Hepatocyte (in vitro differentiated cells): ENCODE data around the gene ESRRA. TPM values are rescaled to one million over a fixed set of nuclear protein-coding genes. Genes with fewer than 3 reads are reported as not detected.

Experiments
- DNase-seq: peaks from one replicate; pipeline ENCODE4 v3.0.0-alpha.2; 2016; ENCODE audit warnings: low spot score
- H2AFZ ChIP-seq: fragments of 200-600 bp; sonication (generic); 2 replicates; pipeline ENCODE4 v1.6.0; 2016; ENCODE audit warnings: antibody characterized with exemption, mild to moderate bottlenecking
- H3K27ac ChIP-seq: fragments of 200-600 bp; sonication (generic); 2 replicates; pipeline ENCODE4 v1.5.1; 2016; ENCODE audit warnings: mild to moderate bottlenecking
- H3K27me3 ChIP-seq: fragments of 200-600 bp; sonication (generic); 2 replicates; pipeline ENCODE4 v1.6.1; 2016
- H3K36me3 ChIP-seq: fragments of 200-600 bp; sonication (generic); replicated peaks from 2 replicates; pipeline ENCODE4 v1.5.1; 2016; ENCODE audit warnings: low read depth; ENCODE audit not compliant: insufficient read depth
- H3K4me1 ChIP-seq: fragments of 200-600 bp; sonication (generic); 2 replicates; pipeline ENCODE4 v1.5.1; 2016; ENCODE audit warnings: mild to moderate bottlenecking, moderate library complexity; ENCODE audit not compliant: insufficient read depth
- H3K4me2 ChIP-seq: fragments of 200-600 bp; sonication (generic); 2 replicates; pipeline ENCODE4 v1.6.0; 2016
- H3K4me3 ChIP-seq: fragments of 200-600 bp; sonication (generic); 2 replicates; pipeline ENCODE4 v1.5.1; 2016; ENCODE audit warnings: mild to moderate bottlenecking
- H3K79me2 ChIP-seq: fragments of 200-600 bp; sonication (generic); 2 replicates; pipeline ENCODE4 v1.6.0; 2017; ENCODE audit warnings: mild to moderate bottlenecking
- H3K9me2 ChIP-seq: fragments of 200-600 bp; sonication (generic); replicated peaks from 2 replicates; pipeline ENCODE4 v1.6.0; 2017; ENCODE audit warnings: mild to moderate bottlenecking; ENCODE audit not compliant: insufficient read depth
- H3K9me3 ChIP-seq: fragments of 200-600 bp; sonication (generic); 2 replicates; pipeline ENCODE4 v1.5.1; 2016; ENCODE audit warnings: low read depth, mild to moderate bottlenecking
- H4K20me1 ChIP-seq: fragments of 200-600 bp; sonication (generic); 2 replicates; pipeline ENCODE4 v1.6.0; 2016; ENCODE audit warnings: mild to moderate bottlenecking; ENCODE audit not compliant: insufficient read depth, poor library complexity, severe bottlenecking
- CTCF ChIP-seq: fragments of 200-600 bp; sonication (generic); IDR thresholded peaks from 2 replicates; pipeline ENCODE4 v1.5.1; 2016; ENCODE audit warnings: antibody characterized with exemption, mild to moderate bottlenecking; ENCODE audit not compliant: poor library complexity
- EZH2 ChIP-seq: fragments of 200-600 bp; sonication (generic); IDR thresholded peaks from 2 replicates; pipeline ENCODE4 v1.6.1; 2016; ENCODE audit warnings: antibody characterized with exemption, mild to moderate bottlenecking, borderline replicate concordance
- EZH2phosphoT487 ChIP-seq: fragments of 200-600 bp; sonication (generic); IDR thresholded peaks from one replicate; pipeline ENCODE4 v1.6.1; 2018; ENCODE audit warnings: antibody characterized with exemption, mild to moderate bottlenecking, low read depth, moderate library complexity; ENCODE audit not compliant: unreplicated experiment, severe bottlenecking
- WGBS: methylation state at CpG from one replicate; pipeline ENCODE4 v1.1.6; 2016; ENCODE audit warnings: low lambda C conversion rate; ENCODE audit errors: missing lambda C conversion rate; 5-methylcytosine and 5-hydroxymethylcytosine counted together
- polyA plus RNA-seq: library from polyadenylated mRNA; unstranded; fragments of >200 nt; fragmentation: Nextera tagmentation; extraction: Ambion mirVana; gene quantifications from 2 replicates; pipeline ENCODE4 v1.2.1, GENCODE V29; 2016
- total RNA-seq: library from RNA; depleted of rRNA; stranded (reverse); fragments of >200 nt; gene quantifications from 2 replicates; pipeline ENCODE4 v1.2.3, GENCODE V29; 2014

ESRRA gene
- total and polyA plus RNA-seq, 2 experiments from 2014 or later, result 57.4 to 62.0 TPM

- Histone ChIP-seq H2AFZ (no peak overlapping the region), H3K4me1 (peaks cover 23% of the 10 kb centered on the region), H3K9me3 (no peaks in the 10 kb centered on the region), H3K4me2 (no peak overlapping the region), H3K36me3 (no peaks in the 10 kb centered on the region), H3K4me3 (no peak overlapping the region), H3K27ac (no peak overlapping the region), H4K20me1 (no peaks in the 10 kb centered on the region), H3K79me2 (no peaks in the 10 kb centered on the region), H3K27me3 (peaks cover 98% of the 10 kb centered on the region), H3K9me2 (no peaks in the 10 kb centered on the region)
- 86% methylated on average over 4 of the region's 4 CpGs for WGBS
- TF ChIP-seq EZH2 (no peak), EZH2phosphoT487 (no peak), CTCF (no peak)
- DNase-seq, result no peak
Measured at GRCh38 chr11:64295760-64296159, 9.6 kb upstream of the ESRRA start.

- TF ChIP-seq EZH2phosphoT487 (no peak), EZH2 (no peak), CTCF (no peak)
- Histone ChIP-seq H3K4me2 (no peak overlapping the region), H3K36me3 (no peaks in the 10 kb centered on the region), H3K79me2 (no peaks in the 10 kb centered on the region), H2AFZ (no peak overlapping the region), H3K4me3 (no peak overlapping the region), H3K9me2 (no peaks in the 10 kb centered on the region), H3K4me1 (peaks cover 24% of the 10 kb centered on the region), H3K27me3 (peaks cover 94% of the 10 kb centered on the region), H3K9me3 (no peaks in the 10 kb centered on the region), H4K20me1 (no peaks in the 10 kb centered on the region), H3K27ac (no peak overlapping the region)
- DNase-seq, result no peak
- WGBS, result 7% methylated on average over 1 of the region's 1 CpG
Measured at GRCh38 chr11:64296236-64296635, 9.1 kb upstream of the ESRRA start.

- Histone ChIP-seq H4K20me1 (no peaks in the 10 kb centered on the region), H3K79me2 (no peaks in the 10 kb centered on the region), H2AFZ (no peak overlapping the region), H3K4me2 (no peak overlapping the region), H3K27ac (no peak overlapping the region), H3K9me2 (no peaks in the 10 kb centered on the region), H3K4me1 (peaks cover 23% of the 10 kb centered on the region), H3K27me3 (peaks cover 86% of the 10 kb centered on the region), H3K9me3 (no peaks in the 10 kb centered on the region), H3K36me3 (no peaks in the 10 kb centered on the region), H3K4me3 (no peak overlapping the region)
- DNase-seq, result peak; percentile 7
- TF ChIP-seq EZH2phosphoT487 (no peak), EZH2 (peak; percentile 10)
- WGBS, result 33% methylated on average over 34 of the region's 34 CpGs
Measured at GRCh38 chr11:64296830-64297698, 8.3 kb upstream of the ESRRA start.

- Histone ChIP-seq H4K20me1 (no peaks in the 10 kb centered on the region), H3K4me3 (no peak overlapping the region), H3K27ac (no peak overlapping the region), H3K4me2 (no peak overlapping the region), H3K9me2 (no peaks in the 10 kb centered on the region), H3K79me2 (no peaks in the 10 kb centered on the region), H2AFZ (no peak overlapping the region), H3K4me1 (peaks cover 20% of the 10 kb centered on the region), H3K27me3 (peaks cover 78% of the 10 kb centered on the region), H3K36me3 (no peaks in the 10 kb centered on the region), H3K9me3 (no peaks in the 10 kb centered on the region)
- no peak for DNase-seq
- no peak for TF ChIP-seq EZH2
- no peak for TF ChIP-seq CTCF
- no peak for TF ChIP-seq EZH2phosphoT487
- 82% methylated on average over 18 of the region's 18 CpGs for WGBS
Measured at GRCh38 chr11:64297699-64298358, 7.5 kb upstream of the ESRRA start.
